Measurements from ENCODE around the gene TLCD2.
"Not testable (repeated sequence)": the region's sequence is repeated elsewhere in the genome, so short reads cannot be mapped to it uniquely, and the experiment has no call there.

TLCD2 gene

GRCh38 chr17:1724351-1724868 lies 14.2 kb upstream of the TLCD2 start, which contains the start of gene WDR81:
WDR81 (plus strand) TSS chr17:1724704; CDS start chr17:1724960, 256 bp downstream.
- H3K9me3 Mint-ChIP-seq = no peaks in the 10 kb centered on the region
- peaks cover 11% of the 10 kb centered on the region for H3K36me3 Mint-ChIP-seq (ENCODE audit: low read depth)
- H3K27me3 Mint-ChIP-seq (ENCODE audit: low read depth) = no peaks in the 10 kb centered on the region
- peaks cover 28% of the 10 kb centered on the region for H3K4me1 Mint-ChIP-seq
- TF ChIP-seq, protein P1, sequence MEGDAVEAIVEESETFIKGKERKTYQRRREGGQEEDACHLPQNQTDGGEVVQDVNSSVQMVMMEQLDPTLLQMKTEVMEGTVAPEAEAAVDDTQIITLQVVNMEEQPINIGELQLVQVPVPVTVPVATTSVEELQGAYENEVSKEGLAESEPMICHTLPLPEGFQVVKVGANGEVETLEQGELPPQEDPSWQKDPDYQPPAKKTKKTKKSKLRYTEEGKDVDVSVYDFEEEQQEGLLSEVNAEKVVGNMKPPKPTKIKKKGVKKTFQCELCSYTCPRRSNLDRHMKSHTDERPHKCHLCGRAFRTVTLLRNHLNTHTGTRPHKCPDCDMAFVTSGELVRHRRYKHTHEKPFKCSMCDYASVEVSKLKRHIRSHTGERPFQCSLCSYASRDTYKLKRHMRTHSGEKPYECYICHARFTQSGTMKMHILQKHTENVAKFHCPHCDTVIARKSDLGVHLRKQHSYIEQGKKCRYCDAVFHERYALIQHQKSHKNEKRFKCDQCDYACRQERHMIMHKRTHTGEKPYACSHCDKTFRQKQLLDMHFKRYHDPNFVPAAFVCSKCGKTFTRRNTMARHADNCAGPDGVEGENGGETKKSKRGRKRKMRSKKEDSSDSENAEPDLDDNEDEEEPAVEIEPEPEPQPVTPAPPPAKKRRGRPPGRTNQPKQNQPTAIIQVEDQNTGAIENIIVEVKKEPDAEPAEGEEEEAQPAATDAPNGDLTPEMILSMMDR (IDR thresholded peaks at IDR 0.05; ENCODE audit: unreplicated experiment in 3 of 3) = no peak
- H3K4me3 Mint-ChIP-seq = peak within 1 kb of the TSS; percentile 78 to 86 (median 85)
- peak within 1 kb of the TSS; percentile 48 to 76 (median 55) for H3K27ac Mint-ChIP-seq

- H3K9me3 Mint-ChIP-seq; H3K4me3 Mint-ChIP-seq; H3K27ac Mint-ChIP-seq; H3K27me3 Mint-ChIP-seq (ENCODE audit: low read depth); H3K36me3 Mint-ChIP-seq (ENCODE audit: low read depth): not testable (repeated sequence)
- peaks cover 27% of the 10 kb centered on the region for H3K4me1 Mint-ChIP-seq
Observed at GRCh38 chr17:1722022-1722421, 11.8 kb upstream of the TLCD2 start.

- TF ChIP-seq, protein P1 (IDR thresholded peaks at IDR 0.05; ENCODE audit: unreplicated experiment in 3 of 3) = peak; percentile 94 to 98 (median 97)
- Mint-ChIP-seq H3K9me3 (no peaks in the 10 kb centered on the region), H3K27me3 (ENCODE audit: low read depth) (no peaks in the 10 kb centered on the region), H3K4me1 (peaks cover 28% of the 10 kb centered on the region), H3K27ac (peak overlapping the region; percentile 76 to 95 (median 79)), H3K4me3 (peak overlapping the region; percentile 53 to 80 (median 73)), H3K36me3 (ENCODE audit: low read depth) (peaks cover 3% of the 10 kb centered on the region)
Observed at GRCh38 chr17:1720856-1721386, 10.7 kb upstream of the TLCD2 start.

- no peaks in the 10 kb centered on the region for H3K9me3 Mint-ChIP-seq
- TF ChIP-seq, protein P1 (IDR thresholded peaks at IDR 0.05; ENCODE audit: unreplicated experiment in 3 of 3) = no peak
- H3K27me3 Mint-ChIP-seq (ENCODE audit: low read depth) = no peaks in the 10 kb centered on the region
- peak overlapping the region; percentile 88 to 98 (median 94) for H3K4me3 Mint-ChIP-seq
- peaks cover 30% of the 10 kb centered on the region for H3K4me1 Mint-ChIP-seq
- H3K27ac Mint-ChIP-seq = peak overlapping the region; percentile 62 to 100 (median 97)
- H3K36me3 Mint-ChIP-seq (ENCODE audit: low read depth) = peaks cover 3% of the 10 kb centered on the region
Observed at GRCh38 chr17:1718362-1719165, 8.4 kb upstream of the TLCD2 start.

GRCh38 chr17:1716912-1717695 lies 6.9 kb upstream of the TLCD2 start:
- peaks cover 41% of the 10 kb centered on the region for H3K4me1 Mint-ChIP-seq
- H3K27ac Mint-ChIP-seq = peak overlapping the region; percentile 97 to 100 (median 100)
- H3K4me3 Mint-ChIP-seq = peak overlapping the region; percentile 88 to 98 (median 94)
- no peaks in the 10 kb centered on the region for H3K9me3 Mint-ChIP-seq
- no peaks in the 10 kb centered on the region for H3K27me3 Mint-ChIP-seq (ENCODE audit: low read depth)
- peaks cover 5% of the 10 kb centered on the region for H3K36me3 Mint-ChIP-seq (ENCODE audit: low read depth)
- TF ChIP-seq, protein P1 (IDR thresholded peaks at IDR 0.05; ENCODE audit: unreplicated experiment in 3 of 3) = no peak

Measured in nephron (organoid).